ENCODE data around the gene GLIPR1.

GLIPR1 gene

DNA sequence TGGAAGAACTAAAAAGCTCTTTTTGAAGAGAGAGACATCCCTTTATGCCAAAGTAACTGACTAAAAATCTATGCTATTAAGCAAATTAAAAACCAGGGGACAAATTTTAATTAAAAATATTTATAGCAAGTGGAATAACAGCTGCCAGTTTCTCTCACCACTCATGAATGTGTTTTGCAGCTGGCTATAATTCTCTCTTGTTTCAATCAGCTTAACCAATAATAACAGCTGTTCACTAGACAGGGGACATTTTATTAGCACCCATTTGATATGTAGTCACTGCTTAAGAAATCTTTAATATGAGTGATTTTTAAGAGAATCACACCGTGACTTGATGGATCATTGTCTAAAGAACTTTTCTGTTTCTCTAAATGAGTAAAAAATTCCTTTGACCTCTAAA is 65.1 kb downstream of the GLIPR1 start:
- POLR2A ChIA-PET: no interaction called here
- TF ChIP-seq, protein P1, sequence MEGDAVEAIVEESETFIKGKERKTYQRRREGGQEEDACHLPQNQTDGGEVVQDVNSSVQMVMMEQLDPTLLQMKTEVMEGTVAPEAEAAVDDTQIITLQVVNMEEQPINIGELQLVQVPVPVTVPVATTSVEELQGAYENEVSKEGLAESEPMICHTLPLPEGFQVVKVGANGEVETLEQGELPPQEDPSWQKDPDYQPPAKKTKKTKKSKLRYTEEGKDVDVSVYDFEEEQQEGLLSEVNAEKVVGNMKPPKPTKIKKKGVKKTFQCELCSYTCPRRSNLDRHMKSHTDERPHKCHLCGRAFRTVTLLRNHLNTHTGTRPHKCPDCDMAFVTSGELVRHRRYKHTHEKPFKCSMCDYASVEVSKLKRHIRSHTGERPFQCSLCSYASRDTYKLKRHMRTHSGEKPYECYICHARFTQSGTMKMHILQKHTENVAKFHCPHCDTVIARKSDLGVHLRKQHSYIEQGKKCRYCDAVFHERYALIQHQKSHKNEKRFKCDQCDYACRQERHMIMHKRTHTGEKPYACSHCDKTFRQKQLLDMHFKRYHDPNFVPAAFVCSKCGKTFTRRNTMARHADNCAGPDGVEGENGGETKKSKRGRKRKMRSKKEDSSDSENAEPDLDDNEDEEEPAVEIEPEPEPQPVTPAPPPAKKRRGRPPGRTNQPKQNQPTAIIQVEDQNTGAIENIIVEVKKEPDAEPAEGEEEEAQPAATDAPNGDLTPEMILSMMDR (IDR thresholded peaks at IDR 0.05; ENCODE audit: control extremely low read depth, extremely low read depth, low read depth, missing control alignments): no peak
- CTCF ChIA-PET: interaction anchor here (1.4 to 2.1 kb wide), 3 partner anchors 9 to 475 kb away, joined by 3 to 11 read pairs (median 4); no protein-coding TSS in a partner anchor
- DNase-seq (ENCODE audit: extremely low spot score): no peak

DNA sequence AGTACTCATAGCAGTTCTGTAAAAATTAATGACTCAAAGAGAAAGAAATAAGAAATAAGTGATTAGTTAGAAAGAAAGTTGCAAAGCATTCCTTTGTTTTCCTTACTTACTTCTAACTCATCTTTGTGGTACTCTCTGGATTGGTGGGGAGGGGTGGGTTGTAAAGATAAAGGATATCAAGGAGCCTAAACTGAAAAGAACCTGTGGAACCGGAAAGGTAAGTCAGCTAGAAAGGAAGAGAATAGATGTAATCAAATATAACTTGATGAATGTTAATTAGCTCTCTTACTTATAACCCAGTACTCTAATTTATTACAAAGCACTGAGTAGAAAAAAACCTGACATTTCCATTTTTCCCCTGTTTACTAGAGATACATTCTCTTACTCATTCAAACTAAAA is 68.3 kb downstream of the GLIPR1 start:
- ChIA-PET CTCF (no interaction called here), POLR2A (no interaction called here)
- TF ChIP-seq, protein P1 (IDR thresholded peaks at IDR 0.05; ENCODE audit: control extremely low read depth, extremely low read depth, low read depth, missing control alignments): no peak
- no peak for DNase-seq (ENCODE audit: extremely low spot score)

DNA sequence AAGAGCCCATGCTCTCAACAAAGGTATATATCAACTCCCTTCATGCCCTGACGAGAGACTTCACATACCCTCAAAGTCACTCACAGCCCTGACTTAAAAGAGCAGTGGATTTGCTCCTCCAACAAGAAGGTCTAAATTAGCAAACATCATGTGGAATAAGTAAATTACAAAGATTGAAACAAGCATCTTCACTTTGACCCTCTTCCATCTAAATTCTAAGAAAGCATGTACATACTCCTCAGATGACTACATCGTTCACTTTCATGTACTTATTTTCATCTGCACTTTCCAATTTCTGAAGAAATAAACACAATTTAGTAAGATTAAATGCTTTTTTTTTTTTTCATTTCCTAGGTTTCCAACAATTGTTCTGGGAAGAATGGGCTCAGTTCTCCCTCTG is 69.4 kb downstream of the GLIPR1 start:
- POLR2A ChIA-PET: no interaction called here
- CTCF ChIA-PET: no interaction called here
- DNase-seq (ENCODE audit: extremely low spot score): no peak

DNA sequence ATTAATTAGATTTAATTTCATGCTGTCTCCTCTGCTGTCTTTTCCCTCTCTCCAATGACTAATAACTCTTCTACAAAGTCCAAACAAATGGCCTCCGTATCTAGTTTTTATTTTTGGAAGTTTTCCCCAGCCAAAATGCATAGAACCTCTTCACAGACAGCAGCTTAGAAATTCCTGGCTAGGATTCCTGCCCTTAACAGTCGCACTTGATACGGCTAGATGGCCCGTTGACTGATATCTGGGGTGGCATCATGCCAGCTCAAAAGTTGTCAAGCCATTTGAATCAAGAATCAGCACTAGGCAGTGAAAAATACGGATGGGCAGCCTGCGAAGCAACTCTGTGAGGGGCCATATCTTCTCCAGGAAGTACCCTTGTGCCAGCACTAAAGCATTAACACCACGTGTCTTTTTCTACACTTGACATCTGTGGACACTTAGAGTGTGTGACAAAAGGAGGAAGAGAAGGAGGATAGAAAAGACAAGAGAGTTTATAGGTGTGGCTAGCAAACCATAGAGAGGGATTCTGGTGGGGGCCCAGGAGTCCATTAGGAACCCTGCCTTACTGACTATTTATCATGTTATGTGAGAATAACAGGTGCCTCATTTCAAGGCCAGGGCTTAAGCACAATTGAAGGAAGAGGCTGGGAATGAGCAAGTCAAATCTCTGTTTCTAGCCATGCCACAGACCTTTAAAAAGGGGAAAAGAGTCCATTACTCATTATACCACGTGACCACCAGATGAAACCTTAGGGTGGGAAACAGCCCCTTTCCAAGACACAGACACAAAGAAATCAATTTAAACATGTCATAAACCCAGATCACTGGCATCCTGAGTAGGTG is 70.1 kb downstream of the GLIPR1 start:
- TF ChIP-seq, protein P1 (IDR thresholded peaks at IDR 0.05; ENCODE audit: control extremely low read depth, extremely low read depth, low read depth, missing control alignments): no peak
- no peak for DNase-seq (ENCODE audit: extremely low spot score)
- POLR2A ChIA-PET: no interaction called here
- CTCF ChIA-PET: interaction anchor here (0.7 kb wide), 1 partner anchor 20 kb away, joined by 3 read pairs; no protein-coding TSS in a partner anchor

More for the DNA sequence above, 69.4 kb downstream of the GLIPR1 start:
- TF ChIP-seq, protein P1 (IDR thresholded peaks at IDR 0.05; ENCODE audit: control extremely low read depth, extremely low read depth, low read depth, missing control alignments): no peak

DNA sequence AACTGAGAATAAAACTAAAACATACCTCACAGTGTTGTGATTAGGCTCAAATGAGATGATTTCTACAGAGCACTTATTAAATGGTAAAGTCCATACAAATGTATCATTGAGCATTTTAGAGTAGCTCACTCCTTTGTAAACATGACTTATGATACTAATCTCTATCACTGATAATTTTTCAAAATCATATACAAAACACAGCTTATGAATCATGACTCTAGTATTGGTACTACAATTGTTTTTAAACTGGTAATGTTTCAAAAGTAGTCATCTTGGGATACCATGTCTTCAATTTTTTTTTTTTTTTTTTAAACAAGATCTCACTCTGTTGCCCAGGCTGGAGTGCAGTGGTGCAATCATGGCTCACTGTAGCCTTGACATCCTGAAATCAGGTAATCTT is 70.9 kb downstream of the GLIPR1 start:
- TF ChIP-seq, protein P1 (IDR thresholded peaks at IDR 0.05; ENCODE audit: control extremely low read depth, extremely low read depth, low read depth, missing control alignments): no peak
- ChIA-PET POLR2A (no interaction called here), CTCF (interaction anchor here (0.7 kb wide), 1 partner anchor 21 kb away, joined by 3 read pairs; no protein-coding TSS in a partner anchor)
- no peak for DNase-seq (ENCODE audit: extremely low spot score)

DNA sequence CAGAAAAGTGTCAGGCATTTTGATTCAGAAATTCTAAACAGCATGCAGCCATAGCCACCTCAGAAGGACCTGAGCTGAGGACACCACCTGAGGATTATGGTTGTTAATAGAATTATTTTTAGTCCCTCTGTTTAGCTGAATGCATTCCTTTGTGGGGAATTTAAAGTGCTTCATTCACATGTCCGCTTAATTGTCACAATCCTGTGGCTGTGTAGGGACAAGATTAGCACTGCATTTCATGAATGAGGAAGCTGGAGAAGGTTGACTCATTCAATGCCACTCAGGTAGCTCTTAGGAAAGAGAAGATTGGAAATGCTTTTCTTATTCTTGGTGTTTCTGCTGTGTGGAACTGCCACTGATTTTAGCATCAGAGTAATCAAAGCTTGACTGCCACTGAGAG is 72.8 kb downstream of the GLIPR1 start:
- CTCF ChIA-PET: interaction anchor here (1.2 to 2.4 kb wide), 8 partner anchors 8 to 484 kb away, joined by 3 to 8 read pairs (median 4); partner anchors contain the start of gene PHLDA1
- DNase-seq (ENCODE audit: extremely low spot score): no peak
- POLR2A ChIA-PET: no interaction called here
- TF ChIP-seq, protein P1 (IDR thresholded peaks at IDR 0.05; ENCODE audit: control extremely low read depth, extremely low read depth, low read depth, missing control alignments): no peak
